Jurkat, Clone E6-1 (cell line): ENCODE results near the gene TULP1.

Experiments
- DNase-seq: peaks from one replicate; pipeline ENCODE4 v3.0.0-alpha.2; 2011; ENCODE audit warnings: low read depth, low spot score
- H3K4me3 ChIP-seq: 2 replicates; pipeline ENCODE4 v1.5.1; 2011; ENCODE audit warnings: mild to moderate bottlenecking, low read length, control low read depth, moderate library complexity

Gene TULP1

GRCh38 chr6:35500782-35501181, 11.9 kb downstream of the TULP1 start:
- no peak overlapping the region for H3K4me3 ChIP-seq
- no peak for DNase-seq

DNA sequence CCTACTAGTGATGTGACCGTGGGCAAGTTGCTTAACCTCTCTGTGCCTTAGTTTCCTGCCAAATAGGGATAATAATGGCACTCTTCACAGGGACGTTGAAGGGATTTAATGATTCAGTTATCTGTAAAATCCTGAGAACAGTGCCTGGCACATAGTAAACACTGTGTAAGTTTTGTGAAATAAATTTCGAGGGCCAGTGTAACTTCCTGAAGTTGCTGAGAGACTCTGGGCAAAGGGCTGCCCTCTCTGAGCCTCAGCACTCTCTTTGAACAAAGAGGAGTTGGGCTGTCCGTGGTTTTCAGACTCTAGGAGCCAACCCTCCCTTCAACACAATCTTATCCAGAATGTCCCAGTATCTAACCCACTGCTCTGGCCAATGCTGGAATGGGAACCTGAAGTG, 13.3 kb downstream of the TULP1 start:
- no peak for DNase-seq

GRCh38 chr6:35498422-35499067, 14.2 kb downstream of the TULP1 start:
- DNase-seq: no peak
- H3K4me3 ChIP-seq: no peak overlapping the region

More for the DNA sequence above, 13.3 kb downstream of the TULP1 start:
- H3K4me3 ChIP-seq: no peak overlapping the region

DNA sequence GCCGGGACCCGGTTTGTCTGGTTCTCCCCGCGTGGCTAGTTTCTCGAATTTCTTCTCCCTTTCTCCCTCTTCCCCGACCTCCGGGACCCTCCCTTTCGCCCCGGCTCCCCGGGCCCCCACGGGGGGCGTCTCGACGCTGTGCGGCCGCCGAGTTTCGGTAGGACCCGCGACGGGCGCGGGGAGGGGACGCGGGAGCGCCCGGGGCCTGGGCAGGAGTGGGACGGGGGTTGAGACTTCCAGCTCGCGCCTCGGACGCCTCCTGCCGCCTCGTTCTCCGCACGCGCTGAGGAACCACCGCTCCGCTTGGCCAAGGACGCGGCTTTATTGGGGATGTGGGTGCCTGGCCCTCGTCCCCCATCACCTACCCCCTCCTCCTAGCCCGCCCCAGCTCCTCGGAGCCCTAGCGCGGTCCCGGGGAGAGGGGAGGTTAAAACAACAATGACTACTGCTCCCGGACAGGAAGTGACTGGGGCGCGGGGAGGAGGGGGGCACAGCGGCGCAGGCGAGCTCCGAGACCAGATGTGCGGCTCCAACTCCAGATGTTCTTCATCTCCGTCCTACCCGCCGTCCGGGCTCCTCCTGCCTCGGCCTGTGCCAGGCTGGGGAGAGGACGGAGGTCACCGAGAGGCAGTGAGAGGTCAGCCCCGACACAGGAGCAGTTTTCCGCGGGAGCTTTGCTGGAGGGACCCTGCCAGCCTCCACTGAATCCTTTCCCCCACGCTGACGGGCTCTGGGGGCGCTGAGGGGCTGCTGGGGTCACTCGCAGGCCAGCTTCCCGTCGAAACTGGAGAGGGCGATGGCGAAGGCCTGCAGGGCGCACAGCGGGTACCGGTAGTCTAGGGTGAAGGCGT, 14.9 kb downstream of the TULP1 start:
- peak overlapping the region; percentile 51 for H3K4me3 ChIP-seq
- no peak for DNase-seq

GRCh38 chr6:35496841-35497570, 15.7 kb downstream of the TULP1 start, which contains the start of gene TEAD3:
TEAD3 (minus strand) TSS chr6:35497079.
- no peak for DNase-seq
- H3K4me3 ChIP-seq: peak within 1 kb of the TSS; percentile 51

- DNase-seq: no peak
These were observed 16.5 kb downstream of the TULP1 start for GRCh38 chr6:35496036-35496840.

DNA sequence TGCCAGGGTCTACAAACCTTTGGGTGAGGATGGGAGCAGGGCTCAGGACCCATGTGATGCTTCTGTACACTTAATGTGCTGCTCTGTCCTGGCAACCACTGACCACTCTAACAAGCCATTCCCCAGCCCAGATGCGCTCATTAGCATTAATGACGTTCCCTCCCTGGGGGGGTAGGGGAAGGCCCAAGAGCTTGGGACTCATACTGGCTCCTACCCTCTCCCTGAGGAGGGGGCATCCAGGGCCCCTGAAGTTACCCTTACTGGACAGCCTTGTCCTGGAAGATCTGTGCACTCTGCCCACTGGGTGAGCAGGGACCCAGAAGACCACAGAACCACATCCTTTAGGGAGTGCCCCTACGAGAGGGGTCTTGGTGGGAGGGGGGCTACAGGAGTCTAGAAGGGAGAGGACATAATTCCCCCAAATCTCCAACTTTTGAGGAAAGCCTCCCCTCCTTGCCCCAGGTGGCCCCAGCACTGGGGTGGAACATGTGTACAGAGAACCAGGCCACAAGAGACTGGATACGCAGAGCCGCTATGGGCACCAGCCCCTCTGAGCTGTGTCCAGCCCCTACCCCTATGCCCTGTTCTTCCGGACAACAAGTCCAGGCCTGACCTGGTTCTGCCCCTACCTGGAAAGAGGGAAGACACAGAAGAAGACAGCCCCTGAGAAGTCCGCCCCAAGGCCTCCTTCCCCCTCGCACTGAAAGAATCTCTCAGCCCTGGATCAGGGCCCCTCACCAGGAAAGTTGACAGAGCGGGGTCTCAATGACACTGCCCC, 17.2 kb downstream of the TULP1 start:
- DNase-seq: no peak
- H3K4me3 ChIP-seq: no peak overlapping the region

More at GRCh38 chr6:35496036-35496840, 16.5 kb downstream of the TULP1 start:
- H3K4me3 ChIP-seq: peak overlapping the region; percentile 51

DNA sequence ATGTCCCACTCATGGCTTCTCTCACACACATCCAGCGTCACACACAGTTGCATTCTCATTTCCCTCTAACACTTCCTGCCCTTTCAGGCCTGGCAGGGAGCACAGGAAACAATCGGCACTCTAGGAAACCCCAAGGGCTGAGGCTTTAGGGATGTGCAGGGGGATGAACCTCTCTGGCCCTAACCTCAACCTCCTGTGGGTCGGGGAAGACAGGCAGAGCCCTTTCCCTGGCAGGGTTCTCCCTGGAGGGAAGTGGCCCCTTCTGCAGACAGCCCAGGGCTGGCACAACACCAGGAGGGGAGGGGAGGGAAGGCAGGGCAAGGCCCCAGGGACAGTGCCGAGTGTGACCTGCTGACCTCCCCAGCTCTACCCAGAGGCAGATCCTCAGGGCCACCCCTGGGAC, 18.5 kb downstream of the TULP1 start:
- DNase-seq: no peak
- no peak overlapping the region for H3K4me3 ChIP-seq

GRCh38 chr6:35493307-35493983, 19.3 kb downstream of the TULP1 start:
- DNase-seq: no peak
- H3K4me3 ChIP-seq: no peak overlapping the region

DNA sequence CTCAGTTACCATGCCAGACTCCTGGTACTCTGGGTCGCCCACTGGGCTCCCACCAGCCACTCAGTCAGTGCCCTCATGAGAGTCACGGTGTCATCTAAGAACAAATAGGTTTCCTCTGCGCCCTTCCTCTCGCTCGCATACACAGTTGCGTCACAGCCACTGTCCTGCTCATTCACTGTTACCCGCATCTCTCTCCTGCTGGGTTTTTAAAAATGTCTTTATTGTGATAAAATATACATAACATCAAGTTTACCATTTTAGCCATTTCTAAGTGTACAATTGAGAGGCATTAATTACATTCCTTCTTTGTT, 19.8 kb downstream of the TULP1 start:
- no peak overlapping the region for H3K4me3 ChIP-seq
- DNase-seq: no peak

DNA sequence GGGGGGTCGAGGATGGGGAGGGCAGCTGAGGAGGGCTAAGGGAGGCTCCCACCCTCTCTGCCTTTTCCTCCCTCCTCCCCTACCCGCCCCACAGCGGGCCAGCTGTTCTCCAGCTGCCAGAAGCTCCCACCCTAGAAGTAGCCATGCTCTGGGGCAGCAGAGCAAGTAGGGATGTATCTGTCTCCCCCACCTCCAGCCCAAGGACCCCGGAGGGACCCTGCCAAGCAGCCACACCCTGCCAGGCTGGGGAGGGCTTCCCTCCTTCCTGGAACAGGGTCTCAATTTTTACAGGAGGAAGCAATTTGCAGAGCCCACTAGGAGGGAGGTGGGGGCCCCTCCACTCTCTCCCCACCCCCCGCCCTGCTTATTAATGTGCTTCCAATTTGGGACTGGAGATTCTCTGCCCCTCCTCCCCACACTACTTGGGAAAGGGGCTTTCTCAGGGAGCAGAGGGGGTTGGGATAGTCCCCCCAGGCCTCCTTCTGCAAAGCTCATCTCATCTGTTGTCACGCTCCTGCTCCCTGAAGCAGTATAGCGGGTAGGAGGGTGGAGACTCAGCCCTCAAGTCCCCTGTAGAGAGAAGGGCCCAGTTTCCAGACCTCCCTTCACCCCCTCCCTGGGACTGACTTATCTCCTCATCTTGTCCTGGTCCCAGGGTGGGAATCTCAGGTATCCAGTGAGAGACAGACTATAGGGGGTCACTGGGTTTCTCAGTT, 20.3 kb downstream of the TULP1 start:
- no peak for DNase-seq
- H3K4me3 ChIP-seq: no peak overlapping the region

DNA sequence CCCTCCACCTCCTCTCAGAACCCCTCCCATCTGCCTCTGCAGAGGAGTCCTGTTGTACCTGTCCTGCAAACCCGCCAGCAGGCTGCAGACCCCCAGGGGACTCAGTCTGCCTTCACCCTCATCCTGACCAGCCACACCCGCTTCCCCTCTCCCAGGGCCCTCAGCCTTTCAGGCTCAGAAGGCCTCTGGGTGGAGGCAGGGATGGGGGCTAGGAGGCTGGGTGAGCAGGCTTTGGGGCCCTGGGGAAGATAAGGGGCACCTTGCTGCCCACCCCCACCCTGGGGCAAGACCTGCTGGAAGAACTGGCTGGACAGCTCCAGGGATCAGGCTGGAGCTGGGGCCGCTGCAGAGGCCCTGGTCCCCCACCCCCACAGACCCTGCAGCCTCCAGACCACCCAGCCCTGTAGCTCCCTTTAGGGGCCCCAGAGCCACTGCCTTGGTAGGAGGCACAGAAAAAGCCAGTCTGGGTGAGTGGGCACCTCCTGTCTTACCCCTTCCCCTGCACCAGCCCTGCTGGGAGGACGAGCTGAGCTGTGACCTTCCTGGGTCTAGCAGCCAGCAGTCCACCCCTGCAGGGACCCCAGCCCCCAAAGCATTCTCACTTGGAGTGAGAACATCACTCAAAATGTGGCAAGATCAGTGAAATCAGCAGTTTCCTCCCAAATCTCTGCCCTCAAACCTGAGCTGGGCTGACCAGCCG, 21.0 kb downstream of the TULP1 start:
- H3K4me3 ChIP-seq: no peak overlapping the region
- no peak for DNase-seq

DNA sequence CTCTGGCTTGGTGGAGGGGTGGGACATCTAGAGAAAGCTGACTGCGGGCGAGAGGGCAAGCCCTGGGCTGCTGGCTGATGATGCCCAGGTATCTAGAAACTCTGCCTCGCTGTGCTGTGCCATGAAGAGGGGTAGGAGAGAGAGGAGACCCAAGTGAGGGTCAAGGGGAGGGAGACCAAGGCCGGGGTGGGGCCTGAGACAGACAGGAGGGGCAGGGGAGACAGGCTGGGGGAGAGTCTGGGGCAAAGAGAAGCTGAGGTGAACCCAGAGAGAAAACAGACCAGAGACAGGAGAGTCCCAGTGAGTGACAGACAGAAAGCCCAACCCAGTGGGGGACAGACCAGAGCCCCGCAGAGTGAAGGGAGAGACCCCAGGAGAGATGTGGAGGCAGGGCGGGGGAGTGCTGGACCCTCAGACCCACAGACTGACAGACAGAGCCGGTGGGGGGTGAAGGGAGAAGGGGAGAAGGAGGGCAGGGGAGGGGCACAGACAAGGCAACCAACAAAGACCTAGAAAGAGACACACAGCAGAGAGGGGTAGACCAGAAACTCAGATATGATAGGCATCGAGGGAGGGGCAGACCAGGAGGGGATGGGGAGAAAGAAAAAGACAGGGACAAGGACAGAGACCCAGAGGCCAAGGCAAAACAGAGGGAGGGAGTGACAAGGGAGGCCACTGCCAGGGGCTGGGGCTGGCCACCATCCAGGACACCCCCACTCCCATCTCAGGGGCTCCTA, 21.7 kb downstream of the TULP1 start:
- H3K4me3 ChIP-seq: no peak overlapping the region
- DNase-seq: no peak

GRCh38 chr6:35489995-35490791, 22.5 kb downstream of the TULP1 start:
- no peak overlapping the region for H3K4me3 ChIP-seq

GRCh38 chr6:35489066-35489465, 23.6 kb downstream of the TULP1 start:
- DNase-seq: no peak
- no peak overlapping the region for H3K4me3 ChIP-seq

More at GRCh38 chr6:35489995-35490791, 22.5 kb downstream of the TULP1 start:
- no peak for DNase-seq

- H3K4me3 ChIP-seq: no peak overlapping the region
- no peak for DNase-seq
These were observed 24.2 kb downstream of the TULP1 start for GRCh38 chr6:35488517-35488862.
